Measurements from ENCODE around the gene L3MBTL3.

L3MBTL3 gene

DNA sequence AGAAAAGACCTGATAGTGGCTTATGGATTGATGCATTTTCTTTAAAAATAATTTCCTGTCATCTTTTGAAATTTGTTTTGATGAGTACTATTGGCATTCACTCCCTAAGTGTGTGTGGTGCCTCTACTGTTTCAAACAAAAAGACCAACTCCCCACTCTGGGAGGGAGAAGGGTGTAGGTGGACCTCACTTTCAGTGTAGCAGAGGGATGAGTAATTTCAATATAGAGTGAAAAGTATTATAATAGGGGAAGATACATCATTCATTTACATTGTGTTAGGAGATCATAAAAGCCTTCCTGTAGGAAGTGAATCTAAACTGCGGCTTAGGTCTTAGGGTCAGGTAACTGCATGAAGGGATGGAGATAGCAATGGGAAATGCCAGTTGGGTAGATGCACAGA lies 158.0 kb downstream of the L3MBTL3 start:
- no peak for DNase-seq (ENCODE audit: extremely low read depth in 1 of 2, low read depth in 1 of 2)

DNA sequence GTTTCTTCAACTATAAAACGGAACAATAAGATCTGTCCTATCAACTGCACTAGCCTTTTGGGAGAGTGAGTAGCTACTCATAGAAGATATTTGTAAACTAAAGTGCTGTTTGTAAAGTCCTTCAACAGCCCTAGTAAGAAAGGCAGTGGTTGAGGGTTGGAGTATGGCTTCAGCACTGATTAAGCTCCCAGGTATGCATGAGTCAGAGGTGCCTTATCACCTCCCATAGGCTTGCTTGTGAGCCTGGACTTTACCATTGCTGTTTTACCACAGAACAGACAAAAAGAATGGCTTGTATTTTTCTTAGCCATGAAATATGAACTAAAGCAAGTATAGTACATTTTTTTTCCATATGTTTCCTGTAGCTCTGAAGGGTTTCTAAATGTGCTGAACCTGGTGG lies 160.3 kb downstream of the L3MBTL3 start:
- no peak for DNase-seq (ENCODE audit: extremely low read depth in 1 of 2, low read depth in 1 of 2)

DNA sequence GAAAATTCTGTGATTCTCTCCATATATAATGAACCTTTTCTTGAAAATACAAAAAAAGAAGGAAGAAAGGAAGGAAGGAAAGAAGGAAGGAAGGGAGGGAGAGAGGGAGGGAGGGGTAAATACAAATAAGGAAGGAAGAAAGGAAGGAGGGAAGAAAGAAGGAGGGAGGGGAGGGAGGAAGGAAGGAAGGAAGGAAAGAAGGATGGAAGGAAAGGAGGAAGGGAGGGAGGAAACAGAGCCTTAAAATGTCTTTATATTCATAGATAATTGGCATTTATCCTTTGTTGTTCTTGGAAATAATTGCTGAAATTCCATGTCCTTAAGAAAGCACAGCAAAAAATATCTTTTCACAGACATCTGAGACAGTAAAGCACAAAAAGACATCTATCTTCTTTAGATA lies 164.1 kb downstream of the L3MBTL3 start:
- no peak for DNase-seq (ENCODE audit: extremely low read depth in 1 of 2, low read depth in 1 of 2)

DNA sequence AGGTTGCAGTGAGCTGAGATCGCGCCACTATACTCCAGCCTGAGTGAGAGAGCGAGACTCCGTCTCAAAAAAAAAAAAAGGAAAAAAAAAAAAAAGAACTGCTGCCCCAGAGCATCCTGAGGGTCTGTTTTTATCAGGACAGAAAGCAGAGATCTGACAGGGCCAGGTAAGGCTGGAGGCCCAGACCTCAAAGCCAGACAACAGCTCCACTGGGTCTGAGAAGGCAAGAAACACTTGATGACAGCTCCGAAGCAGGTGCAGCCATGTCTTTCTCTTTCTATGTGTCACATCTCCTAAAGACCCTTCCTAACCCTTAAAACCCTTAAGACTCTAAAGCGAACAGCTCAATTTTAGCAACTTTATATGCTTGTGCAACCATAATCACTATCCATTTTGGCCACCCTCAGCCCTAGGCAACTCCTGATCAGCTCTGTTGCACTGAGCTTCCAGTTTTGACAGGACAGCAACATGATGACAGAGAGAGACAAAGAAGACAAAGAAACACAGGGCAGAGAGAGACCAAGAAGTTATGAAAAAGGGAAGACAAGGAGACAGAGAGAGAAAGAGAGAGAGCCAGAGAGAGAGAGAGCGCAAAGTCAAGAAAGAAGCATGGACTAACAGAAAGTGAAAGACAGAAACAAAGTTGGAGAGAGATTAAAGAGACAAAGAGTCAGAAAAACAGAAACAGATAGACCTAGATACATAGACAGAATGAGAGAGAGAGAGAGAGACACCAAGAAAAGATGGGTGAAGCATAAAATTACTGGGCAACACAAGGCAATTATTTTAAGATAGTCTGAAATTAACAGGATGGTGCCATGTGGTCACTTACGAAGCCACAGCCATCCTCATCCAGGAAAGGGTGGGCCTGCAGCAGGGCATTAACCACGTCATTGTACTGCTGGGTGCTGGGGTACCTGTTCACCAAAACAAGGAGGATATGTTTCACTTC lies 165.2 kb downstream of the L3MBTL3 start:
- DNase-seq (ENCODE audit: extremely low read depth in 1 of 2, low read depth in 1 of 2) = peak; percentile 5 to 25

DNA sequence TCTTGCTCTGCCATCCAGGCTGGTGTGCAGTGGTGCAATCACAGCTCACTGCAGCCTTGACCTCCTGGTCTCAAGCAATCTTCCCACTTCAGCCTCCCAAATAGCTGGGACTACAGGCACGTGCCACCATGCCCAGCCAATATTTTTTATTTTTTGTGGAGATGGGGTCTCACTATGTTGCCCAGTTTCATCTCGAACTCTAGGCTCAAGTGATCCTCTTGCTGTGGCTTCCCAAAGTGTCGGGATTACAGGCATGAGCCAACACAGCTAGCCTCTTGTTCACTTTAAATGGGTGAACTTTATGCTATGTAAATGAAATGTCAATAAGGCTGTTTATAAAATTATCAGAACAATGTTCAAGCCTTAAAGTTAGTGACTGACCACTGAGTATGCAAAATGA lies 167.3 kb downstream of the L3MBTL3 start:
- DNase-seq (ENCODE audit: extremely low read depth in 1 of 2, low read depth in 1 of 2) = no peak

DNA sequence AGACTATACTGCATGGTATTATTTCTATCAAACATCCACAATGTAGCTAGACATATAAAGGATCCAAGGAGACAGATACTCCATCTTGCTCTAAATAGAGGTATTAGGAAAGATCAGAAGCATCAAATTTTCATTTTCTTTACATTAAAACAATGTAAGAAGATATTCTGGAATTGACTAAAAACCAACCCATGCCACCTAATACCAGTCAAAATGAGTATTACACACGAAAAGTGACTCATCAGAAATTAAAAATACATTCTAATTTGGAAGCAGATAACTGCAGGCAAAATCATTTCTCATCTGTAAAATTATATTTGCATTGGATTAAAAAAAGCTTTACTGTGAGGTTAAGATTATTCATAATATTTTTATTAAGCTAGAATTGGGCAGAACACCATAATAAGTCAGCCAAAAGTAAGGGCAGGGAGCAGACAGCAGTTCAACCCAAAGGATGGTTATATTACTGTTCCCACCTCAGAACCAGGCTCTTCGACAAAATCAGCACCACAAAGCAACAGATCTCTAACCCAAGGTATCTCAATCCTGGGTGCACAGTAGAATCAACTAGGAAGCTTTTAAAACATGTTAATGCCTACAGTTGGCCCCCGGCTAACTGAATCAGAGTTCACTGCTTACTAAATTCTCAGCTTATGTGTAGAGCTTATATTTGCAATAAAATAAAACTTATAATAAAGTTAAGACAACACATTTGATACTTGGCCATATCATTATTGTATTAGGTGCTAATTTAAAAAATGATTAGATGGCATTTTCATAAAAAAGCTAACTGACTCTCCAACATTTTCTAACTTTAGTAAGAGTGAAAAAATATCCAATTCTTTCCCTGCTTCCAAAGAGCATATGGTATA lies 169.2 kb downstream of the L3MBTL3 start:
- no peak for DNase-seq (ENCODE audit: extremely low read depth in 1 of 2, low read depth in 1 of 2)

DNA sequence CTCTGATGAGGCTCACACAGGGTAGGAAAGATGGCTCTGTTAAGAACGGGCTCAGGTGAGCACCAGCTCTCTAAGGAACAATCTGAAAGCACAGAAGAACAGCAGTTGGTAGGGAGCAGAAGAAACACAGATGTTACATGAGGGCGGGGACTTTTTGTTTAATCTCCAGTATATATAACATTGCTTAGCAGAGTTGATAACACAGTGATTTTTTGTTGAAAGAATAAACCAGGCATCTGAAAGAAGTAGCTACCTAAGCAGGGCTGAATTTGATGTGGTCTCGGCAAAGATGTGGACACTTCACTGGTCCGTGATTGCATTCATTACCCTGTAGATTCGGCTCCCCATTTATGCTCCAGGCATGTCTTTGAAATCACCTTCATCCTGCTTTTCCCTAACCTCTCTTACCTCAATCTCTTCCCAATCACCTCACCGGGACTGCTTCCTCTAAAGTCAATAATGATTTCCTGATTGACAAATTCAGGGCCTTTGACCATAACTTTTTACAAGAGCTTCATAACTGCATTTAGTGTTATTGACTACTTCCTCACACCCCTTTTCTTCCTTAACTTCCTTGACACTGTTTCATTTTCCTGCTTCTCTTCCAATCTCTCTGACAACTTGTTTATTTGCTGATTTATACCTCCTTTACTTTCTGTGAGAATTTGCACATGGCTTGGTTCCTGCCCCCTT lies 170.0 kb downstream of the L3MBTL3 start:
- DNase-seq (ENCODE audit: extremely low read depth in 1 of 2, low read depth in 1 of 2) = no peak

DNA sequence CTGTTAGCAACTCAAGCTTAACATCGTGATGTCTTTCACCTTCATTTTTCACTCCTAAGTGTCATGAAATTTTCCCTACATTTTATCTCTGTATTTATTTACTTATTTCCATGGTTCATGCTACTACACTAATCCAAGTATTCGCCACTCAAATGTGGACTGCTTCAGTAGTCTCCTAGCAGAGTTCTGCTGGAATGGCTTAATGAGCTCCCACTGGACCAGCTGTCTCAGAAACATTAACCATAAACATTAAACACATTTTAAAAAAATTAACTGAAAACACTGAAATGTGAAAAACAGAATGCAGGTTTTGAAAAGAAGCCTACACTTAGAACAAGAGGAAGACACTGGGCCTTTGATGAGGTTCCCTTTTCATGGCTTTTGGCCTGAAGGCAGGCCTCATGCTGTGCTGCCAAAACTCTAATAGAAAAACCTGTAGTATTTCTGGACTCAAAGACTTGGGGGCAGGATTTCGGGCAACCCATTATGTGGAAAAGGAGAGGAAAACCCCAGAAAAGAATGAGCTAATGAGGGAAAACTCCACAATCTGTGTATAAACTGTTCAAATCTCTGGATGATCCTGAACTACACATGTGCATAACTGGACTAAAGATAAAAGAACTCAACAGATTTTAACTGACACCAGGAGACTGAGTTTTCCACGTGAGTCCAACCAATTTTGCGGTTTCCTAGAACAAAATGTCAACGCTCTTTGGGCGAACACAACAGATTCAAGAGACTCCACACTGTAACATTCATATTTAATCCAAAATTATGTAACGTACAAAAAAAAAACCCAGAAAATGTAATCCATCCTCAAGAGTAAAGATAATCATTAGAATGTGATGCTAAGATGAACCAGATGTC lies 171.4 kb downstream of the L3MBTL3 start:
- DNase-seq (ENCODE audit: extremely low read depth in 1 of 2, low read depth in 1 of 2) = no peak
